GM23338 (cell line): Measurements from ENCODE around the gene BLOC1S1. TPM values are rescaled to one million over a fixed set of nuclear protein-coding genes. Genes with fewer than 3 reads are reported as not detected.

Source experiments
- ATAC-seq: fragments of 200-7000 bp; cut with Tn5 transposase; 3 replicates; pipeline ENCODE4 v1.9.1; 2020
- DNase-seq: peaks from one replicate; pipeline ENCODE4 v3.0.0-alpha.2; 2015; ENCODE audit warnings: low spot score
- H2AFZ ChIP-seq: fragments of 200-600 bp; sonication (generic); 2 replicates; pipeline ENCODE4 v1.8.0; 2016; ENCODE audit warnings: antibody characterized with exemption, mild to moderate bottlenecking, moderate library complexity
- H3F3A ChIP-seq: fragments of 200-600 bp; sonication (generic); replicated peaks from 2 replicates; pipeline ENCODE4 v1.8.0; 2017; ENCODE audit warnings: antibody characterized with exemption, mixed run types, low read depth
- H3K27ac ChIP-seq: fragments of 200-600 bp; sonication (generic); 2 replicates; pipeline ENCODE4 v1.6.1; 2016; ENCODE audit warnings: low read depth
- H3K27me3 ChIP-seq: fragments of 200-600 bp; sonication (generic); 2 replicates; pipeline ENCODE4 v1.8.0; 2016; ENCODE audit warnings: mild to moderate bottlenecking, mixed run types, moderate library complexity; ENCODE audit not compliant: insufficient read depth
- H3K36me3 ChIP-seq: fragments of 200-600 bp; sonication (generic); 2 replicates; pipeline ENCODE4 v1.8.0; 2016; ENCODE audit warnings: mild to moderate bottlenecking; ENCODE audit not compliant: insufficient read depth
- H3K4me1 ChIP-seq: fragments of 200-600 bp; sonication (generic); 2 replicates; pipeline ENCODE4 v1.8.0; 2016; ENCODE audit warnings: mild to moderate bottlenecking, moderate library complexity; ENCODE audit not compliant: insufficient read depth
- H3K4me2 ChIP-seq: fragments of 200-600 bp; sonication (generic); 2 replicates; pipeline ENCODE4 v1.7.1; 2017; ENCODE audit warnings: mixed run types
- H3K4me3 ChIP-seq: fragments of 200-600 bp; sonication (generic); 2 replicates; pipeline ENCODE4 v1.6.1; 2016; ENCODE audit warnings: mixed run types
- H3K79me2 ChIP-seq: fragments of 200-600 bp; sonication (generic); replicated peaks from 2 replicates; pipeline ENCODE4 v1.8.0; 2017; ENCODE audit warnings: mild to moderate bottlenecking; ENCODE audit not compliant: insufficient read depth
- H3K9me2 ChIP-seq: fragments of 200-600 bp; sonication (generic); 2 replicates; pipeline ENCODE4 v1.8.0; 2017; ENCODE audit not compliant: insufficient read depth
- H4K20me1 ChIP-seq: fragments of 200-600 bp; sonication (generic); replicated peaks from 2 replicates; pipeline ENCODE4 v1.8.0; 2017; ENCODE audit warnings: mild to moderate bottlenecking; ENCODE audit not compliant: insufficient read depth
- H3K27ac Mint-ChIP-seq: 2 replicates; pipeline ENCODE4 v1.8.0; 2020; ENCODE audit warnings: inconsistent platforms, mild to moderate bottlenecking, moderate library complexity, mixed read lengths
- H3K27me3 Mint-ChIP-seq: 3 replicates; pipeline ENCODE4 v1.8.0; 2022; ENCODE audit warnings: low read depth, mild to moderate bottlenecking, moderate library complexity, mixed read lengths, inconsistent platforms; ENCODE audit not compliant: insufficient read depth, poor library complexity
- H3K36me3 Mint-ChIP-seq: 3 replicates; pipeline ENCODE4 v1.8.0; 2021; ENCODE audit warnings: low read depth, mild to moderate bottlenecking, inconsistent platforms, moderate library complexity, mixed read lengths
- H3K4me1 Mint-ChIP-seq: 3 replicates; pipeline ENCODE4 v1.8.0; 2020; ENCODE audit warnings: mild to moderate bottlenecking, inconsistent platforms, mixed read lengths
- H3K4me3 Mint-ChIP-seq: 3 replicates; pipeline ENCODE4 v1.8.0; 2021; ENCODE audit warnings: moderate library complexity, mild to moderate bottlenecking, inconsistent platforms, mixed read lengths
- H3K9me3 Mint-ChIP-seq: 3 replicates; pipeline ENCODE4 v1.8.0; 2020; ENCODE audit warnings: moderate library complexity, mild to moderate bottlenecking, inconsistent platforms, mixed read lengths
- CREB1 ChIP-seq: fragments of 250-450 bp; sonication (Bioruptor Pico); IDR thresholded peaks from 2 replicates; pipeline ENCODE4 v1.5.0; 2020; ENCODE audit warnings: low read depth, mild to moderate bottlenecking, moderate library complexity
- CTCF ChIP-seq, 2 experiments: fragments of 200-600 bp in 1 of 2; sonication (generic) in 1 of 2; conservative IDR thresholded peaks; 2 replicates each; pipeline versions ENCODE4 v1.5.1 to v1.6.1; 2016 to 2017; ENCODE audit warnings: antibody characterized with exemption in 2 of 2, low read depth in 2 of 2, mild to moderate bottlenecking in 2 of 2, moderate library complexity in 1 of 2
- ETS1 ChIP-seq: IDR thresholded peaks from 2 replicates; pipeline ENCODE4 v1.6.1; 2016; ENCODE audit warnings: antibody characterized with exemption
- EZH2 ChIP-seq: fragments of 200-600 bp; sonication (generic); IDR thresholded peaks from one replicate; pipeline ENCODE4 v1.8.0; 2017; ENCODE audit warnings: antibody characterized with exemption, mild to moderate bottlenecking, low read depth; ENCODE audit not compliant: unreplicated experiment
- EZH2phosphoT487 ChIP-seq: fragments of 200-600 bp; sonication (generic); IDR thresholded peaks from one replicate; pipeline ENCODE4 v1.8.1; 2018; ENCODE audit warnings: antibody characterized with exemption; ENCODE audit not compliant: unreplicated experiment
- JUNB ChIP-seq: IDR thresholded peaks from one replicate; pipeline ENCODE4 v1.6.1; 2016; ENCODE audit warnings: antibody characterized with exemption; ENCODE audit not compliant: unreplicated experiment
- NANOG ChIP-seq: IDR thresholded peaks from 2 replicates; pipeline ENCODE4 v1.6.1; 2016; ENCODE audit warnings: antibody characterized with exemption, borderline replicate concordance
- POLR2AphosphoS5 ChIP-seq: IDR thresholded peaks from 2 replicates; pipeline ENCODE4 v1.6.1; 2016; ENCODE audit warnings: antibody characterized with exemption, low read depth
- REST ChIP-seq: IDR thresholded peaks from one replicate; pipeline ENCODE4 v1.6.1; 2018; ENCODE audit warnings: antibody characterized with exemption; ENCODE audit not compliant: unreplicated experiment
- STAT1 ChIP-seq: IDR thresholded peaks from one replicate; pipeline ENCODE4 v1.6.1; 2016; ENCODE audit warnings: antibody characterized with exemption; ENCODE audit not compliant: unreplicated experiment
- ZNF114 ChIP-seq: fragments of 250-450 bp; sonication (Bioruptor Pico); IDR thresholded peaks from 2 replicates; pipeline ENCODE4 v1.5.0; 2020; ENCODE audit warnings: mild to moderate bottlenecking, moderate library complexity
- ZNF331 ChIP-seq: fragments of 250-450 bp; sonication (Bioruptor Pico); IDR thresholded peaks from 2 replicates; pipeline ENCODE4 v1.5.0; 2020; ENCODE audit warnings: low read depth, mild to moderate bottlenecking, moderate library complexity
- ZNF462 ChIP-seq: fragments of 250-450 bp; sonication (Bioruptor Pico); IDR thresholded peaks from 2 replicates; pipeline ENCODE4 v1.5.0; 2020; ENCODE audit warnings: mild to moderate bottlenecking, moderate library complexity
- polyA plus RNA-seq: library from polyadenylated mRNA; unstranded; fragments of >200 nt; fragmentation: Nextera tagmentation; extraction: Ambion mirVana; gene quantifications from 2 replicates; pipeline ENCODE4 v1.2.1, GENCODE V29; 2016
- total RNA-seq: library from RNA; depleted of rRNA; stranded (reverse); fragments of >200 nt; shearing (Covaris generic); gene quantifications from 2 replicates; pipeline ENCODE4 v1.2.3, GENCODE V29; 2014

Gene BLOC1S1
- total and polyA plus RNA-seq, 2 experiments from 2014 or later, result 68.3 to 174 TPM

GRCh38 chr12:55722948-55723347 is 7.1 kb downstream of the BLOC1S1 start:
- Histone ChIP-seq H3K79me2 (peaks cover 11% of the 10 kb centered on the region), H3K4me2 (no peak overlapping the region), H3K36me3 (peaks cover 8% of the 10 kb centered on the region; the same call in 1 of the 2 replicates), H3K9me2 (no peaks in the 10 kb centered on the region), H3K27me3 (no peaks in the 10 kb centered on the region), H2AFZ (no peak overlapping the region), H4K20me1 (0 out of 2 replicates have a peak, but pooled peaks cover 6% of the 10 kb centered on the region), H3F3A (peaks cover 8% of the 10 kb centered on the region; the same call in 1 of the 2 replicates), H3K4me3 (no peak overlapping the region), H3K4me1 (peaks cover 27% of the 10 kb centered on the region), H3K27ac (no peak overlapping the region)
- no peak for ATAC-seq
- peaks cover 41% of the 10 kb centered on the region for H3K4me1 Mint-ChIP-seq
- H3K9me3 Mint-ChIP-seq, result no peaks in the 10 kb centered on the region
- H3K4me3 Mint-ChIP-seq, result no peak overlapping the region
- H3K27me3 Mint-ChIP-seq, result peaks cover 16% of the 10 kb centered on the region
- H3K36me3 Mint-ChIP-seq, result peaks cover 41% of the 10 kb centered on the region
- DNase-seq, result no peak
- no peak overlapping the region for H3K27ac Mint-ChIP-seq
- TF ChIP-seq POLR2AphosphoS5, result no peak
- no peak for TF ChIP-seq STAT1
- no peak for TF ChIP-seq ZNF462 (CRISPR knock-in tag)
- TF ChIP-seq ZNF114, result no peak
- TF ChIP-seq ZNF331 (CRISPR knock-in tag), result no peak
- TF ChIP-seq ETS1, result no peak
- TF ChIP-seq REST, result no peak
- TF ChIP-seq CTCF (conservative IDR thresholded peaks at IDR 0.05; ENCODE audit: low read depth in 2 of 2), result no peak
- no peak for TF ChIP-seq EZH2
- no peak for TF ChIP-seq NANOG
- no peak for TF ChIP-seq CREB1 (CRISPR knock-in tag)
- TF ChIP-seq JUNB, result no peak
- TF ChIP-seq EZH2phosphoT487, result no peak
